Measurements from ENCODE around the gene SLC22A17.
"Not testable (repeated sequence)": the region's sequence is repeated elsewhere in the genome, so short reads cannot be mapped to it uniquely, and the experiment has no call there.

Gene SLC22A17

DNA sequence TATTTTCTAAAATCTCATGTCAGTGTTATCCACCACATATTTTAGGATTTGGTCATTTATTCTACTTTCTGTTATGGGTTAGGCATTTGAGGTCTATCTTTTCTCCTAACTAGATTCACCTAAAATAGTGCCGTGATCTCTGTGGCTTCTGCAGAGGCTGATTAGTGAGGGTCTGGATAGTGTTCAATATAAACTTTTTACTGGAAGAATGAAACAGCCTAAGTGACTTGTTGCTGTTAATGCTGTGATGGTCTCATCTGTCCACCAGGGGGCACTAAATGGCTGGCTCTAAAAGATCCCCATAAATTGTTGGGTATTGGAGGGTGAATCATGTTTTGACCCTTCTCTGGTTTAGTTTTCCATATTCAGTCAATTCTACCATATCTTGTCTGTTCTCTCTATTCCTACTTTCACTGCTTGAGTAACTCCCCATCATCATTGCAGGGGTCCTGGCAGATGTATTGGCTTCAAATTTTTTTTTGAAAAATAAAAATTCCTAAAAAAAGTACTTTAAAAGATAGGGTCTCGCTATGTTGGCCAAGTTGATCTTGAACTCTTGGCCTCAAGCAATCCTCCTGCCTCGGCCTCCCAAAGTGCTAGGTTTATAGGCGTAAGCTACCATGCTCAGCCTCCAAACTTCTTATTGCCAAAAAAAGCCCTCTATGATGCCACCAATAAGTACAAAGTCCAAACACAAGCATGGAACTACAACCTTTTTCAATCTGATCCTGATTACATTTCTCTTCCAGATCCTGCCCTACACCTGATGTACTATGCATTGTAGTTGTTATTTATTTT is 24.5 kb downstream of the SLC22A17 start:
- DNase-seq: peak; percentile 78

DNA sequence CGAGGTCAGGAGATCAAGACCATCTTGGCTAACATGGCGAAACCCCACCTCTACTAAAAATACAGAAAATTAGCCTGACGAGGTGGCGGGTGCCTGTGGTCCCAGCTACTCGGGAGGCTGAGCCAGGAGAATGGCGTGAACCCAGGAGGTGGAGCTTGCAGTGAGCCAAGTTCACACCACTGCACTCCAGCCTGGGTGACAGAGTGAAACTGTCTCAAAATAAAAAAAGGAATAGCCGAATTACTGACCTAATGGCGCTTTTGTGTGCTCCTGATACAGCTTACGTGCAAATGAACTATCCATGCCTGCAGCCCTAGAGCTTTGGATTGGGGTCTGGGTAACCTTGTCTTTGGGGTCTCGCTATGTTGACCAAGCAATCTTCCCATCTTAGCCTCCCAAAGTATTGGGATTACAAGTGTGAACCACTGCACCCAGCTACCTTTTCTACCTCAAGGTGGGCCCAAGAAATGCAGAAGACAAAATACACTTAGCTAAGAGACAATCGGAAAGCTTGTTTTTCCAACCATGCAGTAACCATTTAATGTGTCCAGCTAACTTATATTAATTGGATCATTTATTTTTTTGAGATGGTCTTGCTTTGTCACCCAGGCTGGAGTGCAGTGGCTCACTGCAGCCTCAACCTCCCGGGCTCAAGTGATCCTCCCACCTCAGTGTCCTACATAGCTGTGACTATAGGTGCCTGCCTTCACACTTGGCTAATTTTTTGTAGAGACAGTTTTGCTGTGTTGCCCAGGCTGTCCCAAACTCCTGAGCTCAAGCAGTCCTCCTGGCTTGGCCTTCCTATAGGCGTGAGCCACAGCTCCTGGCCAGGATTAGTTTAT is 26.0 kb downstream of the SLC22A17 start:
- no peak for DNase-seq

DNA sequence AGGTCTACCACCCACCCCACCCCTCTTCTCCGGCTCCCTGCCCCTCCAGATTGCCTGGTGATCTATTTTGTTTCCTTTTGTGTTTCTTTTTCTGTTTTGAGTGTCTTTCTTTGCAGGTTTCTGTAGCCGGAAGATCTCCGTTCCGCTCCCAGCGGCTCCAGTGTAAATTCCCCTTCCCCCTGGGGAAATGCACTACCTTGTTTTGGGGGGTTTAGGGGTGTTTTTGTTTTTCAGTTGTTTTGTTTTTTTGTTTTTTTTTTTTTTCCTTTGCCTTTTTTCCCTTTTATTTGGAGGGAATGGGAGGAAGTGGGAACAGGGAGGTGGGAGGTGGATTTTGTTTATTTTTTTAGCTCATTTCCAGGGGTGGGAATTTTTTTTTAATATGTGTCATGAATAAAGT is 26.9 kb downstream of the SLC22A17 start:
- not testable (repeated sequence) for DNase-seq

DNA sequence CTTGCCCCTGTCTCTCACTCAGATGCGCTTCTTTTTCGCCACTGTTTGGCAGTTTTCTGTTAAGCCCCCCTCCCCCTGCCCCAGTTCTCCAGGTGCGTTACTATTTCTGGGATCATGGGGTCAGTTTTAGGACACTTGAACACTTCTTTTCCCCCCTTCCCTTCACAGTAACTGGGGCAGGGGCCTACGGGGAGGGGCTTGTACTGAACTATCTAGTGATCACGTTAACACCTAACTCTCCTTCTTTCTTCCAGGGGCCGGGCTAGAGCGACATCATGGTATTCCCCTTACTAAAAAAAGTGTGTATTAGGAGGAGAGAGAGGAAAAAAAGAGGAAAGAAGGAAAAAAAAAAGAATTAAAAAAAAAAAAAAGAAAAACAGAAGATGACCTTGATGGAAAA is 27.7 kb downstream of the SLC22A17 start:
- DNase-seq: no peak

- no peak for DNase-seq
Observed at GRCh38 chr14:23324455-23324846, 28.2 kb downstream of the SLC22A17 start.

DNA sequence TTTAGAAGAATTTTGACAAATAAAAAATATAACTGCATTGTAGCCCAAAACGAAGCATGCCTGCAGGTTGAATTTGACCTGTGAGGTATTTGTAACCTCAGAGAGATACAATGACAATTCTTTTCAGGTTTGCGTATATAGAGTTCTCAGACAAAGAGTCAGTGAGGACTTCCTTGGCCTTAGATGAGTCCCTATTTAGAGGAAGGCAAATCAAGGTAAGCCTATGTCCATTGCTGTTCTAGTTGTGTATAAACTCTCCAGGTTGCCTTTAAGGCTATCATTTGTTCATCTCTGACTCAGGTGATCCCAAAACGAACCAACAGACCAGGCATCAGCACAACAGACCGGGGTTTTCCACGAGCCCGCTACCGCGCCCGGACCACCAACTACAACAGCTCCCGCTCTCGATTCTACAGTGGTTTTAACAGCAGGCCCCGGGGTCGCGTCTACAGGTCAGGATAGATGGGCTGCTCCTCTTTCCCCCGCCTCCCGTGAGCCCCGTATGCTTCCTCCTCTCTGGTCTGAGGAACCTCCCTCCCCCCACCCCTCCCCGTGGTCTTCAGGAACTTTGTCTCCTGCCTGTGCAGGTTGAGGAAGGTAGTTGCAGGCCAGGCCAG is 28.7 kb downstream of the SLC22A17 start:
- no peak for DNase-seq

DNA sequence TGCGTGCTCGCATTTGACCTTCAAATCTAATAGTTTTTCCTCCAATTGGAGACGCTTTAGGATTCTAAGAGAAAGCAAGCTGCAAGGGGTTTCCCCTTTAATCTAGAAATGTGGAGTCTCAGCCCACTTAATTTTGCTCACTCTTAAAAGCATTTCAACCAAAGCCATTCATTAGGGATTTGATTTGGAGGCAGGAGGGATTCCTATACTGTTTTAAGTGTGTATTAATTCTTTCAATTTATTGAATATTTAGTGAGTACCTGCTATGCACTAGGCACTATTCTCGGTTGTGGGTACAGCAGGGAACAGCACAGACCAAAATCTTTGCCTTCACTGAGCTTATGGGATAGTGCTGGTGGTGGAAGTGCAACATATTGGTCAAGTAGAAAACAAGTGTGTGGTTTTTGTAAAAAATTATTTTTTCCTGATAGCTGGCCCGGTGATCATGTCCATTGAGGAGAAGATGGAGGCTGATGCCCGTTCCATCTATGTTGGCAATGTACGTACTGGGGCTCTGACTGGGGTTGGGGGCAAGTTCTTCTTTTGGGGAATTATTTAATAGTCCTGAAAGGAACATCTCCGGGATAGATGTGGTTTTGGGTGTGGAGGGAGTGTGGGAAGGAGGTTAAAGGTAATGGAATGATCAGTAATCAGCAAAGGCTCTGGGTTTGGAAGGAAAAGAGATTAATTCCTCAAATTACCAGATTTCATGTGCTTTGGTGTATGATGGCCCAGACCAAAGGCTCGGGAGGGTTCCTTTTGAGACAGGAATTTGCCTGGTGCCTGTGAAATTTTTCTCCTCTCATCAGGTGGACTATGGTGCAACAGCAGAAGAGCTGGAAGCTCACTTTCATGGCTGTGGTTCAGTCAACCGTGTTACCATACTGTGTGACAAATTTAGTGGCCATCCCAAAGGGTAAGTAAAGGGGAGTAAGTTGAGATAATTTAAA is 29.8 kb downstream of the SLC22A17 start:
- no peak for DNase-seq

- DNase-seq: peak; percentile 56
Observed at GRCh38 chr14:23321572-23322547, 30.8 kb downstream of the SLC22A17 start.

- DNase-seq: peak; percentile 99
Observed at GRCh38 chr14:23320584-23321571, 31.8 kb downstream of the SLC22A17 start, which contains the start of gene PABPN1. Gene PABPN1, plus strand, starts transcription at chr14:23321457. Its CDS starts 13 bp downstream, at chr14:23321470.

GRCh38 chr14:23319746-23320583 is 32.7 kb downstream of the SLC22A17 start:
- no peak for DNase-seq

GRCh38 chr14:23316300-23316699 is 36.4 kb downstream of the SLC22A17 start:
- no peak for DNase-seq

- DNase-seq: no peak
Observed at GRCh38 chr14:23310546-23310945, 42.1 kb downstream of the SLC22A17 start.

DNA sequence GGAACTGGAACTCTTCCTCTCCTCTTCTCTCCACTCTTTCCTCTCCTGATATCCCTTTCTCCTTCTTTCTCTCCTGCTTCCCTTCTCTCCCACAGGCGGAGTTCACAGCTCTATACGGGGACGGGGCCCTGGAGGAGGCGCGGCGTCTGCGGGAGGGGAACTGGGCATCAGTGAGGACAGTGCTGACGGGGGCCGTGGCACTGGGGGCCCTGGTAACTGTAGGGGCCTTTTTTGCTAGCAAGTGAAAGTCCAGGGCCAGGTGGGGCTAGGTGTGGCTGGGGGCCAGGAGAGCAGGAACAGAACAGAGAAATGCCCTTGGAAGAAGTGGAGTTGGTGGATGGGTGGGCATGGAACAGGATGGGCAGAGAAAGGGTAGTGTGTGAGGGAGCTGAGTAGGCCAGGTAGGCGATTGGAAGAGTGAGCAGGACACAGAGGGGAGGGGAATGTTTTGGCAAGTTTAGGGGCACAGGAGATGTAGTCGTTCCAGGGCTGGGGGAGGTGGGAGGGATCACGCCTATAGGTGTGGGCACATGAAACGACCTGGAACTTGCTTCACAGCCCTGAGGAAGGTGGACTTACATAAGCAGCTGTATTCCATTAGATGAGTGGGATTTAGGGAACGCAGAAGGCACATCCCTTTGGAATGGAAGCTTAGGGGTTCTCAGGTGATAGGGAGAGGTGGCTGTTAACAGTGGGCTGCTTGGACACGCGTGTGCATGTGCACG is 43.8 kb downstream of the SLC22A17 start:
- DNase-seq: no peak

GRCh38 chr14:23307687-23308644 is 44.7 kb downstream of the SLC22A17 start:
- no peak for DNase-seq

DNA sequence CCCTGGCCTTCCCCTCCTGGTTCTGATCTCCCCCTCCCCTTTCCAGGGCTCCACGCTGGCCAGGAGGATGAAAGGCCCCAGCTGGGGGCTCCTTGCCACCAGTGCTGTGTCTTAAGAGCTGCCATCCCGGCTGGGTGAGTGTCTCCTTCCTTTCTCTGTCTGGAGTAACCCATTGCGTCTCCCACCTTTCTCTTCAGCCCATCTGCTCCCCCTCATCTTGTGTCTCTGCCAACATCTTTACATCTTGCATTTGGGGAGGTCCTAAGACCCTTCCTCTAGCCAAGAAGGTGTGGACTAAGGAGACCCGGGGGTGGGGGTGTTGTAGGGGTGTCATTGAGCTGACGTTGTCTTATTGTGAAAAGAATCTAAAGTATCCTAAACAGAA is 45.5 kb downstream of the SLC22A17 start:
- peak; percentile 52 for DNase-seq

- peak; percentile 94 for DNase-seq
Observed at GRCh38 chr14:23306412-23307145, 46.1 kb downstream of the SLC22A17 start, which contains the start of gene BCL2L2. Gene BCL2L2, plus strand, starts transcription at chr14:23306833. Its CDS starts 935 bp downstream, at chr14:23307768.

All from DMS53 (cell line).